ENCODE data around the gene ODAD4. TPM values are rescaled to one million over a fixed set of nuclear protein-coding genes. Genes with fewer than 3 reads are reported as not detected.

The ODAD4 gene
- total RNA-seq, 2 experiments from 2014 or later, result 0.65 to 0.72 TPM

- Mint-ChIP-seq H3K4me1 (peaks cover 1% of the 10 kb centered on the region), H3K9me3 (no peaks in the 10 kb centered on the region), H3K27me3 (peaks cover 4% of the 10 kb centered on the region), H3K4me3 (no peak overlapping the region), H3K36me3 (no peaks in the 10 kb centered on the region), H3K27ac (no peak overlapping the region)
- no peak for ATAC-seq (ENCODE audit: low read depth)
- POLR2A ChIA-PET, result no interaction called here
- no peak for DNase-seq
Measured at GRCh38 chr17:41939044-41939692, 8.8 kb downstream of the ODAD4 start.

- no peak overlapping the region for H3K27ac Mint-ChIP-seq
- POLR2A ChIA-PET, result no interaction called here
- H3K4me3 Mint-ChIP-seq, result no peak overlapping the region
- no peaks in the 10 kb centered on the region for H3K9me3 Mint-ChIP-seq
- H3K4me1 Mint-ChIP-seq, result peaks cover 1% of the 10 kb centered on the region
- DNase-seq (no peak), ATAC-seq (ENCODE audit: low read depth) (no peak)
- no peaks in the 10 kb centered on the region for H3K36me3 Mint-ChIP-seq
- peaks cover 4% of the 10 kb centered on the region for H3K27me3 Mint-ChIP-seq
Measured at GRCh38 chr17:41939693-41940090, 9.3 kb downstream of the ODAD4 start.

GRCh38 chr17:41941168-41941567, 10.8 kb downstream of the ODAD4 start:
- ATAC-seq (ENCODE audit: low read depth) (no peak), DNase-seq (no peak)
- H3K27ac Mint-ChIP-seq, result no peak overlapping the region
- POLR2A ChIA-PET, result interaction anchor here (0.7 kb wide), 1 partner anchor 55 kb away, joined by 3 read pairs; no protein-coding TSS in a partner anchor
- H3K36me3 Mint-ChIP-seq, result no peaks in the 10 kb centered on the region
- peaks cover 7% of the 10 kb centered on the region for H3K27me3 Mint-ChIP-seq
- peaks cover 1% of the 10 kb centered on the region for H3K4me1 Mint-ChIP-seq
- H3K9me3 Mint-ChIP-seq, result no peaks in the 10 kb centered on the region
- no peak overlapping the region for H3K4me3 Mint-ChIP-seq

- Mint-ChIP-seq H3K9me3 (no peaks in the 10 kb centered on the region), H3K27ac (peak overlapping the region; percentile 30), H3K4me3 (no peak overlapping the region), H3K27me3 (peaks cover 7% of the 10 kb centered on the region), H3K4me1 (peaks cover 1% of the 10 kb centered on the region), H3K36me3 (no peaks in the 10 kb centered on the region)
- ATAC-seq (ENCODE audit: low read depth) (no peak), DNase-seq (no peak)
- POLR2A ChIA-PET, result no interaction called here
Measured at GRCh38 chr17:41942626-41943373, 12.4 kb downstream of the ODAD4 start.

- POLR2A ChIA-PET, result no interaction called here
- H3K27me3 Mint-ChIP-seq, result peaks cover 7% of the 10 kb centered on the region
- peaks cover 1% of the 10 kb centered on the region for H3K4me1 Mint-ChIP-seq
- no peak overlapping the region for H3K4me3 Mint-ChIP-seq
- ATAC-seq (ENCODE audit: low read depth) (no peak), DNase-seq (no peak)
- H3K27ac Mint-ChIP-seq, result no peak overlapping the region
- H3K36me3 Mint-ChIP-seq, result no peaks in the 10 kb centered on the region
- H3K9me3 Mint-ChIP-seq, result no peaks in the 10 kb centered on the region
Measured at GRCh38 chr17:41943492-41943891, 13.1 kb downstream of the ODAD4 start.

GRCh38 chr17:41944943-41945342, 14.5 kb downstream of the ODAD4 start:
- H3K4me3 Mint-ChIP-seq, result no peak overlapping the region
- POLR2A ChIA-PET, result no interaction called here
- no peaks in the 10 kb centered on the region for H3K9me3 Mint-ChIP-seq
- ATAC-seq (ENCODE audit: low read depth) (no peak), DNase-seq (no peak)
- peaks cover 7% of the 10 kb centered on the region for H3K27me3 Mint-ChIP-seq
- H3K4me1 Mint-ChIP-seq, result peaks cover 1% of the 10 kb centered on the region
- no peak overlapping the region for H3K27ac Mint-ChIP-seq
- H3K36me3 Mint-ChIP-seq, result no peaks in the 10 kb centered on the region

GRCh38 chr17:41948762-41949460, 18.5 kb downstream of the ODAD4 start:
- Mint-ChIP-seq H3K27me3 (peaks cover 5% of the 10 kb centered on the region), H3K27ac (no peak overlapping the region), H3K4me1 (no peaks in the 10 kb centered on the region), H3K4me3 (no peak overlapping the region), H3K36me3 (no peaks in the 10 kb centered on the region), H3K9me3 (no peaks in the 10 kb centered on the region)
- POLR2A ChIA-PET, result no interaction called here
- DNase-seq (no peak), ATAC-seq (ENCODE audit: low read depth) (no peak)

- no peak overlapping the region for H3K27ac Mint-ChIP-seq
- POLR2A ChIA-PET, result interaction anchor here (0.7 kb wide), 1 partner anchor 1431 kb away, joined by 4 read pairs; no protein-coding TSS in a partner anchor
- H3K9me3 Mint-ChIP-seq, result no peaks in the 10 kb centered on the region
- ATAC-seq (ENCODE audit: low read depth), result no peak
- H3K27me3 Mint-ChIP-seq, result peaks cover 1% of the 10 kb centered on the region
- no peak for DNase-seq
- H3K4me3 Mint-ChIP-seq, result no peak overlapping the region
- H3K4me1 Mint-ChIP-seq, result peaks cover 1% of the 10 kb centered on the region
- H3K36me3 Mint-ChIP-seq, result peaks cover 1% of the 10 kb centered on the region
Measured at GRCh38 chr17:41956522-41956921, 26.1 kb downstream of the ODAD4 start.

GRCh38 chr17:41957031-41957868, 26.8 kb downstream of the ODAD4 start:
- peaks cover 1% of the 10 kb centered on the region for H3K4me1 Mint-ChIP-seq
- no peak for DNase-seq
- H3K27ac Mint-ChIP-seq, result peak overlapping the region; percentile 56
- H3K4me3 Mint-ChIP-seq, result no peak overlapping the region
- POLR2A ChIA-PET, result interaction anchor here (0.5 kb wide), 1 partner anchor 1212 kb away, joined by 3 read pairs; no protein-coding TSS in a partner anchor
- H3K9me3 Mint-ChIP-seq, result no peaks in the 10 kb centered on the region
- no peak for ATAC-seq (ENCODE audit: low read depth)
- H3K36me3 Mint-ChIP-seq, result peaks cover 1% of the 10 kb centered on the region
- H3K27me3 Mint-ChIP-seq, result peaks cover 4% of the 10 kb centered on the region

GRCh38 chr17:41957869-41958439, 27.5 kb downstream of the ODAD4 start:
- no peak overlapping the region for H3K27ac Mint-ChIP-seq
- peaks cover 4% of the 10 kb centered on the region for H3K27me3 Mint-ChIP-seq
- ATAC-seq (ENCODE audit: low read depth) (no peak), DNase-seq (no peak)
- H3K9me3 Mint-ChIP-seq, result no peaks in the 10 kb centered on the region
- peaks cover 3% of the 10 kb centered on the region for H3K4me1 Mint-ChIP-seq
- peaks cover 1% of the 10 kb centered on the region for H3K36me3 Mint-ChIP-seq
- no peak overlapping the region for H3K4me3 Mint-ChIP-seq
- POLR2A ChIA-PET, result interaction anchor here (0.6 to 2.6 kb wide), 2 partner anchors 25 to 102 kb away, joined by 4 to 7 read pairs; no protein-coding TSS in a partner anchor

GRCh38 chr17:41959030-41959335, 28.6 kb downstream of the ODAD4 start:
- POLR2A ChIA-PET, result interaction anchor here (1.2 to 2.6 kb wide), 2 partner anchors 26 to 154 kb away, joined by 3 to 7 read pairs; partner anchors contain the start of gene DHX58
- ATAC-seq (ENCODE audit: low read depth) (no peak), DNase-seq (no peak)
- H3K9me3 Mint-ChIP-seq, result no peaks in the 10 kb centered on the region
- peaks cover 1% of the 10 kb centered on the region for H3K36me3 Mint-ChIP-seq
- H3K27me3 Mint-ChIP-seq, result peaks cover 2% of the 10 kb centered on the region
- H3K4me3 Mint-ChIP-seq, result no peak overlapping the region
- peaks cover 4% of the 10 kb centered on the region for H3K4me1 Mint-ChIP-seq
- H3K27ac Mint-ChIP-seq, result no peak overlapping the region

- ATAC-seq (ENCODE audit: low read depth) (no peak), DNase-seq (no peak)
- no peak overlapping the region for H3K4me3 Mint-ChIP-seq
- peaks cover 1% of the 10 kb centered on the region for H3K36me3 Mint-ChIP-seq
- H3K4me1 Mint-ChIP-seq, result peaks cover 4% of the 10 kb centered on the region
- no peak overlapping the region for H3K27ac Mint-ChIP-seq
- POLR2A ChIA-PET, result interaction anchor here (0.6 to 2.6 kb wide), 3 partner anchors 10 to 153 kb away, joined by 3 to 7 read pairs (median 3); partner anchors contain the start of gene DHX58
- peaks cover 2% of the 10 kb centered on the region for H3K27me3 Mint-ChIP-seq
- H3K9me3 Mint-ChIP-seq, result no peaks in the 10 kb centered on the region
Measured at GRCh38 chr17:41959336-41960095, 29.1 kb downstream of the ODAD4 start.

Data from activated naive CD8-positive, alpha-beta T cell treated with anti-CD3 and anti-CD28 coated beads, Interleukin-2, amount 10 ng/mL, durations not matched to agents 7 days and 5 days (primary cell).